Measurements from ENCODE around the gene PRKG1. TPM values are rescaled to one million over a fixed set of nuclear protein-coding genes. Genes with fewer than 3 reads are reported as not detected.

The PRKG1 gene
- total RNA-seq, 4 donors from 2014 or later = 24.0 to 89.1 (median 45.7) TPM

GRCh38 chr10:52332815-52333214 lies 1258.5 kb downstream of the PRKG1 start:
- TF ChIP-seq POLR2A (IDR thresholded peaks at IDR 0.05) = no peak
- no peak for TF ChIP-seq CTCF (IDR thresholded peaks at IDR 0.05)
- H3K36me3 ChIP-seq = no peaks in the 10 kb centered on the region
- H3K4me1 ChIP-seq = no peaks in the 10 kb centered on the region
- no peaks in the 10 kb centered on the region for H3K9me3 ChIP-seq
- H3K4me3 ChIP-seq = no peak overlapping the region
- DNase-seq = no peak
- H3K27ac ChIP-seq = no peak overlapping the region
- no peaks in the 10 kb centered on the region for H3K27me3 ChIP-seq

GRCh38 chr10:52334595-52334994 lies 1260.3 kb downstream of the PRKG1 start:
- Histone ChIP-seq H3K4me3 (no peak overlapping the region), H3K27me3 (no peaks in the 10 kb centered on the region), H3K27ac (no peak overlapping the region), H3K9me3 (no peaks in the 10 kb centered on the region), H3K36me3 (no peaks in the 10 kb centered on the region), H3K4me1 (no peaks in the 10 kb centered on the region)
- DNase-seq = no peak
- TF ChIP-seq CTCF (IDR thresholded peaks at IDR 0.05) (no peak), POLR2A (IDR thresholded peaks at IDR 0.05) (no peak)

- Histone ChIP-seq H3K4me3 (no peak overlapping the region), H3K9me3 (no peaks in the 10 kb centered on the region), H3K27ac (no peak overlapping the region), H3K4me1 (no peaks in the 10 kb centered on the region), H3K36me3 (no peaks in the 10 kb centered on the region), H3K27me3 (no peaks in the 10 kb centered on the region)
- DNase-seq = no peak
- no peak for TF ChIP-seq CTCF (IDR thresholded peaks at IDR 0.05)
- TF ChIP-seq POLR2A (IDR thresholded peaks at IDR 0.05) = no peak
Measured at GRCh38 chr10:52335665-52336064, 1261.4 kb downstream of the PRKG1 start.

GRCh38 chr10:52337225-52337624 lies 1262.9 kb downstream of the PRKG1 start:
- no peaks in the 10 kb centered on the region for H3K4me1 ChIP-seq
- no peaks in the 10 kb centered on the region for H3K27me3 ChIP-seq
- H3K27ac ChIP-seq = no peak overlapping the region
- H3K4me3 ChIP-seq = no peak overlapping the region
- H3K36me3 ChIP-seq = no peaks in the 10 kb centered on the region
- no peak for TF ChIP-seq POLR2A (IDR thresholded peaks at IDR 0.05)
- no peak for TF ChIP-seq CTCF (IDR thresholded peaks at IDR 0.05)
- no peaks in the 10 kb centered on the region for H3K9me3 ChIP-seq
- DNase-seq = no peak

- DNase-seq = no peak
- no peak overlapping the region for H3K4me3 ChIP-seq
- TF ChIP-seq POLR2A (IDR thresholded peaks at IDR 0.05) (no peak), CTCF (IDR thresholded peaks at IDR 0.05) (no peak)
- H3K9me3 ChIP-seq = no peaks in the 10 kb centered on the region
- H3K36me3 ChIP-seq = no peaks in the 10 kb centered on the region
- no peaks in the 10 kb centered on the region for H3K27me3 ChIP-seq
- H3K4me1 ChIP-seq = no peaks in the 10 kb centered on the region
- no peak overlapping the region for H3K27ac ChIP-seq
Measured at GRCh38 chr10:52343439-52343838, 1269.2 kb downstream of the PRKG1 start.

All from Peyer's patch (tissue), 4 donors.